Right lobe of liver (tissue), 6 donors: ENCODE data around the gene KRT80. TPM values are rescaled to one million over a fixed set of nuclear protein-coding genes. Genes with fewer than 3 reads are reported as not detected.

ENCODE experiments used
- ATAC-seq, 4 donors: fragments of 200-7000 bp; cut with Tn5 transposase; one replicate each; pipeline ENCODE4 v1.9.1; 2020; ENCODE audit warnings: mild to moderate bottlenecking in 4 of 4, moderate library complexity in 4 of 4
- DNase-seq, 3 donors: peaks; one replicate each; pipeline ENCODE4 v3.0.0-alpha.2; 2020
- H3K27ac ChIP-seq, 3 donors: fragments of 200-600 bp; one replicate each; pipeline ENCODE4 v1.8.0; 2022
- H3K27me3 ChIP-seq, 2 donors: fragments of 200-600 bp; one replicate each; pipeline ENCODE4 v1.8.0; 2022
- H3K36me3 ChIP-seq, 4 donors: fragments of 200-600 bp; sonication (generic) in 1 of 4; one replicate each; pipeline versions ENCODE4 v1.5.1 to v1.8.0; 2017 to 2022; ENCODE audit warnings: control low read depth in 1 of 4
- H3K4me1 ChIP-seq, 4 donors: fragments of 200-600 bp; sonication (generic) in 1 of 4; one replicate each; pipeline versions ENCODE4 v1.5.1 to v1.8.0; 2017 to 2022; ENCODE audit warnings: control low read depth in 1 of 4
- H3K4me3 ChIP-seq, 3 donors: fragments of 200-600 bp; one replicate each; pipeline ENCODE4 v1.8.0; 2022
- H3K9me3 ChIP-seq, 4 donors: fragments of 200-600 bp; sonication (generic) in 1 of 4; one replicate each; pipeline versions ENCODE4 v1.5.1 to v1.8.0; 2017 to 2022; ENCODE audit warnings: control low read depth in 1 of 4
- POLR2A ChIP-seq: fragments of 450-650 bp; IDR thresholded peaks from one replicate; pipeline ENCODE4 v1.6.1; 2017; ENCODE audit warnings: antibody characterized with exemption, mild to moderate bottlenecking
- WGBS: methylation state at CpG from one replicate; pipeline ENCODE4 v1.1.6; 2018; ENCODE audit warnings: low coverage, low lambda C conversion rate; ENCODE audit not compliant: insufficient coverage; ENCODE audit errors: missing lambda C conversion rate; 5-methylcytosine and 5-hydroxymethylcytosine counted together
- intact Hi-C, 2 donors: fragments of 100-400 bp; cut with DNase I; formaldehyde crosslinking; loops; one replicate each; pipeline versions ENCODE4 v1.11.2 to v1.14.1; 2022
- total RNA-seq, 6 experiments: library from RNA; depleted of rRNA in 2 of 6; stranded (reverse); fragments of >200 nt in 2 of 6; fragmentation: NEBNext Ultra II Directional in 3 of 6; extraction: Animal tissue kit (Norgen Biotek cat#: 25700) in 3 of 6; gene quantifications; one replicate each; pipeline versions ENCODE4 v1.1.0 to v1.2.4, GENCODE V29; 2016 to 2023
- TF ChIP-seq, protein P1 (sequence below), 4 donors: fragments of 200-600 bp in 3 of 4; fragments of 450-650 bp in 1 of 4; IDR thresholded peaks; one replicate each; pipeline versions ENCODE4 v1.5.1 to v1.8.0; 2016 to 2022; ENCODE audit warnings: antibody characterized with exemption in 4 of 4, mild to moderate bottlenecking in 2 of 4
- donor health status: DM: no; HTN: yes; CAD: no.
- donor health status: DM: no; HTN: no; CAD: no.
- donor health status: DM: no; HTN: no; CAD: no.
- donor health status: DM: no; HTN: yes; CAD: no.
- donor health status: DM: no; HTN: yes; CAD: no.

The KRT80 gene
- total RNA-seq, 6 experiments from 2014 or later = 0.09 to 0.51 (median 0.15) TPM

DNA sequence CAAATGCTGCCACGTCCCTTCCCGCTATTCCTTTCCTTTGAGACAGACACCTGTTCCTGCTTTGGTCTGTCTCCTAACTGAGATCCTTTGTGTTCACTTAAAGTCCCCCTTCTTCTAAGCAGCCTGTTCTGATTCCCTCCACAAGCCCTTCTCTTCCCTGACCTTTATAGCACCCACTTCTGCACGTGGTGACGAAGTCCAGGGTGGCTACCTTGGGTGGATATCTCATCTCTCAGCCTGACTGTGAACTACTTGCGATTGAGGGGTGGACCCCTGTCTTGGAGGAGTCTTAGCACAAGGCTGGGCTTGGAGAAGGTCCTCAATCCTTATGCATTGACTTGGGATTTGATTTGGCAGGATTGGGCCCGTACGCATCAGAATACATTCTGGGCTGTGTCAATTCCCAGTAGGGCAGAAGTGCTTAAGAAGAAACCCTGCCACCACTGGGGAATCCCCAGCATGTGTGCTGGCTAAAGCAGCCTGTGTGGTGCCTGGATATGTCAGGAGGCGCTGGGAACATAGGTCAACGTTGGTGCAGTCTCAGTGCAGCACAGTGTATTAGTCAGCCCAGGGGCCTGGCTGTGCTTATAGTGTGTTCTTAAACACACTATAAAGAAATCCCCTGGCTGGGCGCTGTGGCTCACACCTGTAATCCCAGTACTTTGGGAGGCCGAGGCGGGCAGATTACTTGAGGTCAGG lies 23.6 kb downstream of the KRT80 start:
- Histone ChIP-seq H3K27ac (no peak overlapping the region), H3K9me3 (no peaks in the 10 kb centered on the region), H3K36me3 (no peaks in the 10 kb centered on the region), H3K27me3 (no peaks in the 10 kb centered on the region), H3K4me3 (no peak overlapping the region), H3K4me1 (no peaks in the 10 kb centered on the region)
- TF ChIP-seq POLR2A = no peak
- TF ChIP-seq, protein P1, sequence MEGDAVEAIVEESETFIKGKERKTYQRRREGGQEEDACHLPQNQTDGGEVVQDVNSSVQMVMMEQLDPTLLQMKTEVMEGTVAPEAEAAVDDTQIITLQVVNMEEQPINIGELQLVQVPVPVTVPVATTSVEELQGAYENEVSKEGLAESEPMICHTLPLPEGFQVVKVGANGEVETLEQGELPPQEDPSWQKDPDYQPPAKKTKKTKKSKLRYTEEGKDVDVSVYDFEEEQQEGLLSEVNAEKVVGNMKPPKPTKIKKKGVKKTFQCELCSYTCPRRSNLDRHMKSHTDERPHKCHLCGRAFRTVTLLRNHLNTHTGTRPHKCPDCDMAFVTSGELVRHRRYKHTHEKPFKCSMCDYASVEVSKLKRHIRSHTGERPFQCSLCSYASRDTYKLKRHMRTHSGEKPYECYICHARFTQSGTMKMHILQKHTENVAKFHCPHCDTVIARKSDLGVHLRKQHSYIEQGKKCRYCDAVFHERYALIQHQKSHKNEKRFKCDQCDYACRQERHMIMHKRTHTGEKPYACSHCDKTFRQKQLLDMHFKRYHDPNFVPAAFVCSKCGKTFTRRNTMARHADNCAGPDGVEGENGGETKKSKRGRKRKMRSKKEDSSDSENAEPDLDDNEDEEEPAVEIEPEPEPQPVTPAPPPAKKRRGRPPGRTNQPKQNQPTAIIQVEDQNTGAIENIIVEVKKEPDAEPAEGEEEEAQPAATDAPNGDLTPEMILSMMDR (IDR thresholded peaks at IDR 0.05) = no peak
- intact Hi-C loops = loop anchor here in 1 of 2 donors (5.0 kb wide), 1 partner anchor 44 kb away; no protein-coding TSS in a partner anchor
- 82% methylated on average over 8 of the region's 12 CpGs for WGBS
- DNase-seq (peak in 1 of 3 donors; percentile 44), ATAC-seq (peak in 2 of 4 donors; percentile 59 to 81)

DNA sequence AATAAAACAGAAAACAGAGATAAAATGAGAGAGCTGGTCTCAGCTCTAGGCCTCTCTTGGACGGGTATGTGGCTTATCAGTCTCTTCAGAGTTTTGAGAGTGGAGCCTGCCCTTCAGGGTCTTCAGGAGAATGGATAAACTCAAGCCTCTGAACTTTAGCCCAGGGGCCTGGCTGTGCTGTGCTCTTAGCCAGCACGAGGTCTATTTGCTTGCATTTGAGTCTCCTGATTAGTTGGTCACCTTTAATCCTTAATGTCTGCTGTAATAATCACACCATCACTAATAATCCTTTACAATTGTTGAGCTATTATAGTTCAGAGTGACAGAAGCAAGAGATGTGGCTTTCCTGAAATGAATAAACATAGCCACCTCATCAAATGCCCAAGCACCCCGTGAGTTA lies 24.3 kb downstream of the KRT80 start:
- DNase-seq (no peak), ATAC-seq (no peak)
- H3K27me3 ChIP-seq = no peaks in the 10 kb centered on the region
- no peak overlapping the region for H3K27ac ChIP-seq
- no peaks in the 10 kb centered on the region for H3K4me1 ChIP-seq
- no peaks in the 10 kb centered on the region for H3K36me3 ChIP-seq
- H3K4me3 ChIP-seq = no peak overlapping the region
- WGBS = 77% methylated on average over 3 of the region's 3 CpGs
- no peaks in the 10 kb centered on the region for H3K9me3 ChIP-seq
- no peak for TF ChIP-seq POLR2A
- TF ChIP-seq, protein P1 (IDR thresholded peaks at IDR 0.05) = no peak
- intact Hi-C loops = loop anchor here in 1 of 2 donors (5.0 kb wide), 1 partner anchor 45 kb away; no protein-coding TSS in a partner anchor

DNA sequence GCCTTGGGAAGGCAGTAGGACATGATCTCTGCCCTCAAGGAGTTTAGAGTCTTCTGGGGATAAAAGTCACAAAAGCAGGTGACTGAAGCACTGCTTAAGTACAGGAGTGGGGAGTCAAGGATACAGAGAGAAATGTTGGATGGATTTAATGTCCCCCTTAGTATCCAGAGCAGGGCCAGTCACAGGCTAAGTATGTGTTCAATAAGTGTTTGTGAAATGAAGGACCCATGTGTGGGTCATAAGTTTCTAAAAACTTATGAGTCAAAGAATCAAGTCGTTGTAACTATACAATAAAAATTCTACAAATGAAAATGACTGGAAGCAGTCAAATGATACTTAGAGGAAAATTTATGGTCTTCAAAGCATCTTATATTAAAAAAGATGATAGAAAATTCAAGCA lies 25.1 kb downstream of the KRT80 start:
- Histone ChIP-seq H3K4me1 (no peaks in the 10 kb centered on the region), H3K9me3 (no peaks in the 10 kb centered on the region), H3K27me3 (no peaks in the 10 kb centered on the region), H3K4me3 (no peak overlapping the region), H3K27ac (no peak overlapping the region), H3K36me3 (no peaks in the 10 kb centered on the region)
- TF ChIP-seq, protein P1 (IDR thresholded peaks at IDR 0.05) = no peak
- TF ChIP-seq POLR2A = no peak
- 69% methylated on average over 1 of the region's 1 CpG for WGBS
- intact Hi-C loops = loop anchor here in 1 of 2 donors (5.0 kb wide), 1 partner anchor 46 kb away; no protein-coding TSS in a partner anchor
- ATAC-seq (no peak), DNase-seq (no peak)

DNA sequence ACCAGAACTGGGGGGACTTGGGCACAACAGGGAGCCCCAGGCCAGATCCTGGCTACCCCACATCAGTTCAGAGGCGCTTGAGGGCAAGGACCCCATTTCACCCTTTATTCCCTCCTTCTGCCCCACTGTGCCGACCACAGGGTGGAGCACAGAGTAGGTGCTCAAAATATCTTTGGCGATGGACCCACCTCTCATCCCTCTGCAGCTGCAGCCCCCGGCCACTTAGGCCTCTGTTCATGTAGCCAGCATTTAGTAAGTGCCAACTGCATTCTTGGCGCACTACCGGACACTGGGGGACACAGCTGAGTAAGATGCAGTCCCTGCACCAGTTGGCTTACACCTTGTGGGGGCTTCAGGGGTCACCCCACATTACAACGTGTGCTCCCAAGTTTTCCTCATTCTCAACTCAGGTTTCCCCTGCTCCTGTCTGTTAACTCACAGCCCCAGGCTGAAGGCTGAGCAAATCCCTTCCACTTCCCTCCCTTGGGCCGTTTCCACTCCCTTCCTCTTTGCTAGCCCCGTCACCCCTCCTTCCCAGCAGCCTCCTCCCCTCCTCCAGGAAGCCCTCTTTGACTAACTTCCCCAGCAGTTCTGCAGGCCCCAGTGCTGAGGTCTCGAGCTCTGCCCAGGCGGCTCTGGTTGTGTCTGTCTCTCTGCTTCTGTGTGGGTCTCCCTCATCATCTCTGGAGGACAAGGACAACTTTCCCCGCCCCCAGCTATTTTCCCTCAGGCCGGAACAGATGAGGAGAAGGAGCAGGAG lies 26.5 kb downstream of the KRT80 start:
- 63% methylated on average over 5 of the region's 13 CpGs for WGBS

More for the DNA sequence above, 26.5 kb downstream of the KRT80 start:
- DNase-seq (no peak), ATAC-seq (no peak)
- H3K27ac ChIP-seq = no peak overlapping the region
- no peaks in the 10 kb centered on the region for H3K4me1 ChIP-seq
- no peak overlapping the region for H3K4me3 ChIP-seq
- no peaks in the 10 kb centered on the region for H3K9me3 ChIP-seq
- H3K27me3 ChIP-seq = no peaks in the 10 kb centered on the region
- H3K36me3 ChIP-seq = no peaks in the 10 kb centered on the region
- TF ChIP-seq, protein P1 (IDR thresholded peaks at IDR 0.05) = no peak
- no peak for TF ChIP-seq POLR2A
- intact Hi-C loops = loop anchor here in 1 of 2 donors (5.0 kb wide), 1 partner anchor 47 kb away; no protein-coding TSS in a partner anchor
